HG03565 (cell line): Measurements from ENCODE around the gene KRT76.

ENCODE experiments used
- ATAC-seq: cut with Tn5 transposase; IDR thresholded peaks from one replicate; pipeline ENCODE4 v1.9.1; 2021; ENCODE audit warnings: mild to moderate bottlenecking, moderate library complexity; ENCODE audit not compliant: unreplicated experiment

Gene KRT76

GRCh38 chr12:52813885-52814709 lies 37.0 kb upstream of the KRT76 start, which contains the start of gene KRT4:
Gene KRT4 (minus strand): TSS chr12:52814116. CDS start chr12:52814058, 58 bp downstream.
- ATAC-seq = no peak

DNA sequence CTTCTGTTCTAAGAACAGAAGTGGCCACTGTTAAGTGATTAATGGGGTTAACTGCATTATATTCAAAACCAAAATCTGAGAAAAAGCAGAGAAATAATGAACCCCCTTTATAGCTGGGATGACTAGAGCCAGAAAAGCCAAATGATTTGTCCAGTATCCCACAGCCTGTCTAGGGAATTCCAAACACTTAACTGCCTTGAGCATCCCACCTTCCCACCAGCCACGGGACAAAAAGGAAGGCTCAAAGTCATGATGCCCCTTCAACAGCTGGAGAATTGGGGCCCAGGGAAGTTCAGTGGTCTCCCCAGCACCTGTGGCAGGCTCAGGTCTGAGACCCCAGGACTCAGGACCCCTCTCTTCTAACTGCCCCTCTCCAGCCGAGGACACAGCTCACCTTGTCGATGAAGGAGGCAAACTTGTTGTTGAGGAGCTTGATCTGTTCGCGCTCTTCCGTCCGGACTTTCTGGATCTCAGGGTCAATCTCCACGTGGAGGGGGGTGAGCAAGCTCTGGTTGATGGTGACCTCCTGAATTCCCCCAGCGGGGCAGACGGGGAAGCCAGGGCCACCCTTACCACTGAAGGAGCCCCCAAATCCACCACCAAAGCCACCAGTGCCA lies 36.2 kb upstream of the KRT76 start:
- no peak for ATAC-seq

DNA sequence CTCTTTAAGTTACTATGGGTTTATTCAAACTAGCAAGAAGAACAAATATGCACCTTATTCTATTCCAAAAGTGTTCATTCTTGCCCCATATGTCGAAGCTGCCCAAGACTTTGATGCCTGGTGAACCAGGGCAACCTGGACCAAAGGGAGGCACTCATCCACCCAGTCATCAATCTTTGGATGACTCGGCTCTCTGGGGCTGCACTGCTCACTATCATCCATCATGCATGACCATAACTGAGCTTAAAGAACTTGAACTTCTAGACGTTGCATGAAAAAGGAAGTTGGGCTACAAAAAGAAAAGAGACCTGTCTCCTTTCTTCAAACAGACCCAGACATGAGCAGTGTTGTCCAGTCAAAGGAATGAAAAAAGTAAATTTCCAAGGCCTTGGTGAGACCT lies 35.6 kb upstream of the KRT76 start:
- no peak for ATAC-seq

DNA sequence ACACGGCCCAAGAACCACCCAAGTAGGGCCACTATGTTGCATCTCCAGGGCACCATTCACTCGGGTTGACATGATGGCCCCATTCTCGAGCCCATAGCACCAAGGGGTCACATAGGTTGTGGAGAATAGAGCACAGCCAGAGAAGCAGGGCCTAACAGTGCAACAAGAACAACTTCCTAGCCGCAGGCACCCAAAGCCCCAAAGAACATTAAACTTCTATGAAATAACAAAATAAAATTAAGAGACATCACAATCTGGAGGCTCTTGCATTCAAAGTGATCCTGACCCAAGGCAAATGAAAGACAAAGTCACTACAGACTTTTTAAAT lies 34.9 kb upstream of the KRT76 start:
- no peak for ATAC-seq

DNA sequence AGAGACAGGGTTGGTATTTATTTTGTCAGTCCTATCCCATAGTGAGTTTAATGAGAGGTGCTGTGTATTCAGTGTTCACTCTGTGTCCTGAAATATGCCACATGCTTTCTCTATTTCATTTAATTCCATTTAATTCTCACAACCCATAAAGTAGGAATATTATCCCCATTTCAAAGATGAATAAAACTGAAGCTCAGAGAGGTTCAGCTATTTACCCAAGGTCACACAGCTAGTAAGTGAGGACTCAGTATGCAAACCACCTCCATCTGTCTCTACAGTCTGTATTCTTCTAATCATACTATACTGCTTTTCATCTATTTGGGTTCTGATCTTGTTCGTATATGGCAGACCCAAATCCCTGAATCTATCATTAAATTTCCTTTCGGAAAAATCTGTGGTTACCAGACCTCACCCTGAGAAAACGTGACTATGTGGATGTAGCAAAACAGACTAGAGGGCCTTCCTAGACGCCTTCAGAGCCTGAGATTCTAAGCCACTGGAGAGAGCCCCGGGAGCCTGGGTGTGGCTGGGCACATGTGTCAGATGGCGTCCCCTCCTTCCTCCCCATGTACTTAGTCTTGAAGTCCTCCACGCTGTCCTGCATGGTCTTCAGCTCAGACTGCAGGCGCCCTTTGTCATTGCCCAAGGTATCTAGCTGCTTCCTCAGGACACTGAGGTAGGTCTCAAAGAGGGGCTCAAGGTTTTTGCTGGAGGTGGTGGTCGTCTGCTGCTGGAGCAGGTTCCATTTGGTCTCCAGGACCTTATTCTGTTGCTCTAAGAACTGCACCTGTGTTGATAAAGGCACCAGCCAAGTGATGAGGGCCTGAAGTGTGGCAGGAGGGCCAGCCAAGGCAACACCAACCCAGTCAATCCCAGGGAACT lies 34.3 kb upstream of the KRT76 start:
- no peak for ATAC-seq

- no peak for ATAC-seq
Measured at GRCh38 chr12:52810554-52810953, 33.4 kb upstream of the KRT76 start.

DNA sequence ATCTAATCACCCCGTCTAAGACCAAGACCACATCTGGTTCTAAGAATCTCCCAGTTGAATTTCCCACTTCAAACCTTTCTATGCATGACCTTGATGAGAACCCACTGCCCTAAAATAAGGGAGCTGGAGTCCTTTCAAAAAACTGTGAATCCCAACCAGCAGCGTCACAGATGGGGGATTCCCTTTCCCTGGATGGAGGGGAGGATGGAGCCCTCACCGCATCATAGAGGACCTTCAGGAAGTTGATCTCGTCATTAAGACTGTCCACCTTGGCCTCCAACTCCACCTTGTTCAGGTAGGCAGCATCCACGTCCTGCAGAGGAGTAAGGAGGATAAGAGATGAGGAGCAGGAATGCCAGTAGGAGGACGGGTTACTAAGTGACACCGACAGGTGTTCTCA lies 32.0 kb upstream of the KRT76 start:
- ATAC-seq = no peak

- no peak for ATAC-seq
Measured at GRCh38 chr12:52808573-52809160, 31.5 kb upstream of the KRT76 start.

GRCh38 chr12:52807544-52808470 lies 30.7 kb upstream of the KRT76 start:
- no peak for ATAC-seq

DNA sequence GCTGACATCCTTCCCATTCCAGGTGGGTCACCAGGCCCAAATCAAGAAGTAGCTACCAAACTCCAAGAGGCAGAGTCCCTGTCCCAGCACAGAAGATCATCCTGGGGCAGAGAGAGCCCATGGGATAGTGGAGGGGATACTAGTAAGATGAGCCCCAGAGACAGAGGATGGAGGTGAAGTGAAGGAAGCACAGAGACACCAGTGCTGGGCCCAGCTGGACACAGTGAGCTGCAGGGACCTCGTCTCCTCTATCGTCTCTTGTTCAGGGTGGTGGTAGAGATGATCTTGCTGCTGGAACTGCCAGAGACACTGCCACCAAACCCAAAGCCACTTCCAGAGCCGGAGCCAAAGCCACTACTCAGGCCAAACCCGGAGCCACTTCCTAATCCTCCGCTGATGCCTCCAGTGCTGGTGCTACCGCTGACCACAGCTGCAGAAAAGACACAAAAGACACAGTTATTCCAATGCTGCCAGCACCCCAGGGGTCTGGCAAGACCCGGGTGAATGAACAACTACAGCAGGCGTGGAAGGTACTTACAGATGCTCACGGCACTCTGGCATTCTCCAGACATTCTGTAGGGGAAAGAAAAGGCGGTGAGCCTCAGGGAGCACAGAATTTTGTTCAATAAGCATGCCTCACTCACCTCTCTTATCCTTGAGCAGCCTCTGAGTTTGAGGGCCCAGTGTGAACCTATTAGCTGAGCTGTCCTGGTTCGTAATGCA lies 29.8 kb upstream of the KRT76 start:
- no peak for ATAC-seq

DNA sequence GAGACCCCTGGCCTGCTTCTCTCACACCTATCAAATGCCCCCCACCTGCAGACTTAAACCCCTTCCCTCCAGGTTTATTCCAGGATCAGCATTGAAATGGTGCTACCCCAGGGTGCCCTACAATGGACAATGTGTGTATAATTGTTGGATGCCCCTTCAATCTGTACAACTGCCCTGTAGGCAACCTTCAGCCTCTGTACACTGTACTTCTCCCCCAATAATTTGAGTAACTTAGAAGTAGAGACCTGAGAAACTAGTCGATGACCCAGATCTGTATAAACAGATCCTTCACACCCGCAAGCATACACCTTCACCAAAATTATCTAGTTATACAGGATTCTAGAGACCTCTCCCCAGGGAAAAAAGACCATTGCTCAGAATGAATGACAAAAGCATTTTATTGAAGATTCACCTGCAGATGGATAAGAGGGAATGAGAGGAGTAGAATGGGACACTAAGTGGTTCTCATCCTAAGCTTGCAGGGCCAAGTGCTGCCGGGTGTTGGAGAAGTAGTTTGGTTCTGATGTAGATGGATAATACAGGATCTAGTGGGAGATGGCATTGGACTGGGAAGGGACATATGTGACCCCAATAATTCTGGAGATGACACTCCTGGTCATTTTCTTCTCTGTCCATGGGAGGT lies 29.1 kb upstream of the KRT76 start:
- no peak for ATAC-seq

DNA sequence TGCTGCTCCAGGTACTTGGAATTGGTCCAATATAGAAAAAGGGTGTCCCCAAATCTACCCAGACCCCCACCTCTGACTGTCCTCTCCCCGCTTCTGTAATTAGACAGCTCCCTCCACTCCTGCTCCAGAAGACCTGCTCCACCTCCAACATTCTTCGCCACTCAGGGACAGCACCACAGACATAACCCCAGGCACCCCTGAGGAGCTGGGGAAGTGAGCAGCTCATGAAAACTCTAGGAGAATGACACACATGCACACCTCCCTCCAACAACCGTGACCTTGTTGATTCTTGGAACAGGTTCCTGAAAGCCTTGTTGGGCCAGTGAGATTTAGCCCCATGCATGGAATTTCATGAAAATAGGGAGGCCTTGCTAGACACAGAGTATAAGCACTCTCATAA lies 28.6 kb upstream of the KRT76 start:
- ATAC-seq = no peak

DNA sequence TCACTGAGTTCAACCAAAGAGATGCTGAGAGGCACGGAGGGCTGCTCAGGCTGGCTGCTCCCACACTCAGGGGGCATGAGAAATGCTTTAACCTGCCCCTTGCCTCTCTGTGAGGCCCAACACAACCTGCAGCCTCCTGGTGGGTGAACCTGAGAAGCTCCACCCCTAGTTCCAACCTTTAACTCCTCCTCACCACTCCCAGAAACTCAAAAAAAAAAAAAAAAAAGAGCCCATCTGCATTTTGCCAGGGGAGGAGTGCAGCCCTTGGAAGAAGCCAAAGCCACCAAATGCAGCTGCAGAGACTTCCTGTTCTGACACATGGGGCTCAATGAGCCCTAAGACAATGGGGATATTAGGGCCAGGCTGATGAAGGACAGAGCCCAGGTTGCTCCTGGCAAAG lies 27.9 kb upstream of the KRT76 start:
- no peak for ATAC-seq

DNA sequence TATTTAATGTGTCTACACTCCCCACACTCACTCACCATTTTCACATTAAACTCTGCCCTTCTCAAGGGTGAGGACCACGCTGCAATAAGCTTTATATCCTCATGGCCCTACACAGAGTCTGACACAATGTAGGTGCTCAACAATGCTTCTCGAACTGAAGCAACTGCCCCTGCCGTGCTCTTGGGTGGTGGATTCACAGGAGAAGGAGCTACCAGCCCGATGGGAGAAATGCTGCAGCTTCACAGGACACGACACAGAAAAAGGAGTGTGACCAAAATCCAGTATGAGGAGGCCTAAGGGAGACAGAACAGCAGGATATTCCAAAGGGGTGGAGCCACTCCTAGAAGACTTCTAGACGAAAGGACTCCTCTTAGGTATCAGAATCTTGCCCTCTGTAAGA lies 25.3 kb upstream of the KRT76 start:
- ATAC-seq = no peak

GRCh38 chr12:52801773-52802172 lies 24.6 kb upstream of the KRT76 start:
- ATAC-seq = no peak

GRCh38 chr12:52800259-52800917 lies 23.2 kb upstream of the KRT76 start:
- no peak for ATAC-seq

- no peak for ATAC-seq
Measured at GRCh38 chr12:52799505-52800211, 22.5 kb upstream of the KRT76 start.
